K562 (cell line): Measurements from ENCODE around the gene RUSC2. TPM values are rescaled to one million over a fixed set of nuclear protein-coding genes. Genes with fewer than 3 reads are reported as not detected.

Experiments
- ATAC-seq: fragments of 200-7000 bp; cut with Tn5 transposase; 3 replicates; pipeline ENCODE4 v1.9.1; 2020; ENCODE audit warnings: moderate library complexity
- BruUV-seq: library from RNA; stranded (reverse); fragments of 400-500 nt; replicated peaks from 2 replicates; lab custom pipeline; 2021; lab: Mats Ljungman, UMichigan
- CTCF ChIA-PET: fragments of 300-600 bp; formaldehyde crosslinking; extraction: SDS; loops from one replicate; lab custom pipeline; 2021; ENCODE audit warnings: low intra/inter-chr PET ratio; lab: Yijun Ruan, JAX
- POLR2A ChIA-PET: fragments of 300-600, 350-650 bp; sonication (Branson Sonifier 250); formaldehyde crosslinking; extraction: SDS; loops from one replicate; lab custom pipeline; 2021; ENCODE audit warnings: antibody characterized with exemption, inconsistent platforms; lab: Yijun Ruan, JAX
- DNase-seq, 4 experiments: peaks; one replicate each; pipeline versions ENCODE4 v3.0.0 to v3.0.0-alpha.2; 2011 to 2018; ENCODE audit warnings: low spot score in 3 of 4, mixed read lengths in 3 of 4; ENCODE audit errors: extremely low read depth in 1 of 4
- FAIRE-seq: peaks from 2 replicates; lab custom pipeline; 2011; peaks lifted over from hg19 to GRCh38; lab: Jason Lieb, UNC
- H2AFZ ChIP-seq: 2 replicates; pipeline ENCODE4 v1.6.0; 2011; ENCODE audit warnings: low read depth, low read length, control low read depth, inconsistent platforms
- H3K27ac ChIP-seq: fragments of 200-600 bp; 3 replicates; pipeline ENCODE4 v1.8.0; 2011; ENCODE audit warnings: low read depth, mild to moderate bottlenecking, control low read depth, inconsistent platforms, low read length, moderate library complexity, mixed read lengths; ENCODE audit errors: extremely low read depth
- H3K27me3 ChIP-seq, 2 experiments: fragments of 300-600 bp in 1 of 2; 2 replicates in 1 of 2; 3 replicates in 1 of 2; pipeline versions ENCODE4 v1.6.0 to v1.8.0; 2011; ENCODE audit warnings: inconsistent platforms in 2 of 2, low read length in 2 of 2, mild to moderate bottlenecking in 1 of 2, mixed read lengths in 1 of 2, moderate library complexity in 1 of 2; ENCODE audit not compliant: control insufficient read depth in 2 of 2, insufficient read depth in 2 of 2
- H3K36me3 ChIP-seq: fragments of 300-600 bp; 3 replicates; pipeline ENCODE4 v1.8.0; 2011; ENCODE audit warnings: mild to moderate bottlenecking, low read length, inconsistent platforms; ENCODE audit not compliant: control insufficient read depth, insufficient read depth
- H3K4me1 ChIP-seq, 2 experiments: fragments of 200-600 bp in 1 of 2; replicated peaks in 1 of 2; 2 replicates in 1 of 2; 3 replicates in 1 of 2; pipeline versions ENCODE4 v1.5.1 to v1.8.0; 2011; ENCODE audit warnings: inconsistent platforms in 2 of 2, low read length in 2 of 2, mild to moderate bottlenecking in 1 of 2, mixed read lengths in 1 of 2, moderate library complexity in 1 of 2; ENCODE audit not compliant: control insufficient read depth in 2 of 2, insufficient read depth in 2 of 2
- H3K4me2 ChIP-seq: 2 replicates; pipeline ENCODE4 v1.6.1; 2011; ENCODE audit warnings: low read length, control low read depth, inconsistent platforms, mixed read lengths; ENCODE audit not compliant: insufficient read depth
- H3K4me3 ChIP-seq: fragments of 200-600 bp; sonication (generic), shearing (Covaris generic); 2 replicates; pipeline ENCODE4 v1.5.1; 2016; ENCODE audit warnings: control low read depth, inconsistent platforms
- H3K79me2 ChIP-seq: fragments of 200-600 bp; 3 replicates; pipeline ENCODE4 v1.8.0; 2011; ENCODE audit warnings: low read length, inconsistent platforms; ENCODE audit not compliant: control insufficient read depth, insufficient read depth
- H3K9ac ChIP-seq, 2 experiments: 2 replicates each; pipeline versions ENCODE4 v1.6.0 to v1.6.1; 2011; ENCODE audit warnings: low read depth in 2 of 2, low read length in 2 of 2, control low read depth in 1 of 2, inconsistent platforms in 1 of 2, mild to moderate bottlenecking in 1 of 2, mixed read lengths in 1 of 2; ENCODE audit not compliant: insufficient read depth in 1 of 2
- H3K9me1 ChIP-seq: one replicate; pipeline ENCODE4 v1.6.0; 2011; ENCODE audit warnings: inconsistent platforms, mild to moderate bottlenecking, low read length, moderate library complexity; ENCODE audit not compliant: control insufficient read depth, insufficient read depth
- H3K9me3 ChIP-seq: replicated peaks from 2 replicates; pipeline ENCODE4 v1.5.1; 2011; ENCODE audit warnings: low read depth, low read length, inconsistent platforms; ENCODE audit not compliant: control insufficient read depth, insufficient read depth
- H4K20me1 ChIP-seq: replicated peaks from 2 replicates; pipeline ENCODE4 v1.6.1; 2011; ENCODE audit warnings: low read length, inconsistent platforms, mixed read lengths; ENCODE audit not compliant: control insufficient read depth, insufficient read depth
- BCLAF1 ChIP-seq, 2 experiments: fragments of 450-650 bp in 1 of 2; IDR thresholded peaks; 2 replicates each; pipeline ENCODE4 v1.6.1; 2011 to 2017; ENCODE audit warnings: low read depth in 2 of 2, antibody characterized with exemption in 1 of 2, borderline replicate concordance in 1 of 2, low read length in 1 of 2, mild to moderate bottlenecking in 1 of 2, mixed read lengths in 1 of 2; ENCODE audit not compliant: control insufficient read depth in 1 of 2
- CC2D1A ChIP-seq: fragments of 450-650 bp; IDR thresholded peaks from 2 replicates; pipeline ENCODE4 v1.6.1; 2017; ENCODE audit warnings: mild to moderate bottlenecking
- ETV5 ChIP-seq: sonication (generic); formaldehyde crosslinking; IDR thresholded peaks from 2 replicates; pipeline ENCODE4 v1.4.0; 2020; ENCODE audit warnings: low read depth, mild to moderate bottlenecking, missing genetic modification reagents
- EWSR1 ChIP-seq: fragments of 450-650 bp; IDR thresholded peaks from 2 replicates; pipeline ENCODE4 v1.6.1; 2018; ENCODE audit warnings: borderline replicate concordance, mild to moderate bottlenecking, low read depth, moderate library complexity; ENCODE audit not compliant: partially characterized antibody
- GABPA ChIP-seq: fragments of 200-800 bp; sonication (Bioruptor generic); conservative IDR thresholded peaks from 2 replicates; pipeline ENCODE4 v1.6.1; 2016; ENCODE audit warnings: low read depth, missing genetic modification characterization, missing compliant biosample characterization
- KDM4B ChIP-seq, 2 experiments: fragments of 450-650 bp in 1 of 2; sonication (generic) in 1 of 2; IDR thresholded peaks; 2 replicates each; pipeline ENCODE4 v1.6.1; 2016 to 2017; ENCODE audit warnings: borderline replicate concordance in 2 of 2, antibody characterized with exemption in 1 of 2, low read depth in 1 of 2, mild to moderate bottlenecking in 1 of 2
- NFRKB ChIP-seq: fragments of 450-650 bp; IDR thresholded peaks from 2 replicates; pipeline ENCODE4 v1.6.1; 2016; ENCODE audit warnings: low read depth
- SNAPC5 ChIP-seq: fragments of 250-450 bp; sonication (Bioruptor Pico); IDR thresholded peaks from 2 replicates; pipeline ENCODE4 v1.8.0; 2021; ENCODE audit warnings: moderate library complexity, mild to moderate bottlenecking, inconsistent platforms
- SRF ChIP-seq, 2 experiments: fragments of 250-450, 450-650 bp in 1 of 2; sonication (Bioruptor Pico) in 1 of 2; sonication (generic) in 1 of 2; formaldehyde crosslinking; IDR thresholded peaks; 2 replicates each; pipeline versions ENCODE4 v1.5.0 to v1.5.1; 2020 to 2022; ENCODE audit warnings: mild to moderate bottlenecking in 1 of 2, missing genetic modification reagents in 1 of 2
- USF1 ChIP-seq: sonication (generic); formaldehyde crosslinking; IDR thresholded peaks from 2 replicates; pipeline ENCODE4 v1.9.0; 2022; ENCODE audit warnings: mild to moderate bottlenecking, missing genetic modification reagents
- ZFPM2 ChIP-seq: fragments of 250-450 bp; sonication (Bioruptor Pico); IDR thresholded peaks from 2 replicates; pipeline ENCODE4 v1.5.1; 2022; ENCODE audit warnings: mild to moderate bottlenecking
- ZNF444 ChIP-seq: fragments of 250-450 bp; sonication (Bioruptor Pico); IDR thresholded peaks from 2 replicates; pipeline ENCODE4 v1.4.0; 2020; ENCODE audit warnings: mild to moderate bottlenecking, moderate library complexity
- ZNF511 ChIP-seq: sonication (generic); formaldehyde crosslinking; IDR thresholded peaks from 2 replicates; pipeline ENCODE4 v1.8.0; 2022; ENCODE audit warnings: mild to moderate bottlenecking, missing genetic modification reagents
- ZNF699 ChIP-seq: fragments of 250-450 bp; sonication (Bioruptor Pico); IDR thresholded peaks from 2 replicates; pipeline ENCODE4 v1.8.0; 2021; ENCODE audit warnings: mild to moderate bottlenecking, moderate library complexity; ENCODE audit not compliant: insufficient replicate concordance
- ZNF717 ChIP-seq: fragments of 250-450 bp; sonication (Bioruptor Pico); IDR thresholded peaks from 2 replicates; pipeline ENCODE4 v1.5.0; 2021
- WGBS: fragments of 100-300 bp; shearing (Covaris generic); methylation state at CpG from one replicate; pipeline ENCODE4 v1.1.6; 2016; ENCODE audit warnings: low coverage, mixed read lengths; ENCODE audit not compliant: insufficient coverage; ENCODE audit errors: missing lambda C conversion rate; 5-methylcytosine and 5-hydroxymethylcytosine counted together
- in situ Hi-C: fragments of 300-500 bp; cut with MboI; formaldehyde crosslinking; loops from 4 replicates; pipeline ENCODE4 v1.15.0; 2018; ENCODE audit warnings: inconsistent platforms, mixed read lengths
- intact Hi-C: fragments of 100-400 bp; cut with micrococcal nuclease; formaldehyde crosslinking; loops from 2 replicates; pipeline ENCODE4 v1.14.2; 2022
- polyA plus RNA-seq, 8 experiments: library from polyadenylated mRNA; depleted of rRNA in 4 of 8; stranded (reverse) in 5 of 8; unstranded in 3 of 8; fragments of >200 nt; fragmentation: Nextera tagmentation in 2 of 8; fragmentation: Illumina TruSeq in 1 of 8; extraction: Ambion mirVana in 2 of 8; extraction: Trizol in 1 of 8; gene quantifications; 2 replicates each; pipeline versions ENCODE4 v1.2.1 to v1.2.3, GENCODE V29; 2011 to 2014; ENCODE audit warnings: inconsistent platforms in 1 of 8, missing spikeins in 1 of 8
- total RNA-seq, 7 experiments: library from RNA; depleted of rRNA in 6 of 7; stranded (reverse); fragments of >200 nt in 6 of 7; fragmentation: Illumina TruSeq in 2 of 7; extraction: Trizol in 2 of 7; gene quantifications; 2 replicates each; pipeline versions ENCODE4 v1.2.1 to v1.2.3, GENCODE V29; 2011 to 2021; ENCODE audit warnings: low replicate concordance in 1 of 7

The RUSC2 gene
- total and polyA plus RNA-seq, 9 of the 15 experiments (the other 6 are each of a cell fraction or from before 2014, with no cell fraction given): 0.08 to 12.8 (median 3.1) TPM

GRCh38 chr9:35522700-35523099 is 32.8 kb downstream of the RUSC2 start:
- Histone ChIP-seq H3K9ac (no peak overlapping the region), H3K79me2 (no peaks in the 10 kb centered on the region; the same call in 2 of the 3 replicates), H2AFZ (no peak overlapping the region), H3K36me3 (no peaks in the 10 kb centered on the region; the same call in 2 of the 3 replicates), H3K27ac (no peak overlapping the region), H3K9me3 (no peaks in the 10 kb centered on the region), H3K4me1 (no peaks in the 10 kb centered on the region; a peak in 2 of 5 replicates), H3K4me2 (no peak overlapping the region), H3K4me3 (no peak overlapping the region), H4K20me1 (no peaks in the 10 kb centered on the region), H3K27me3 (no peaks in the 10 kb centered on the region), H3K9me1 (no peaks in the 10 kb centered on the region)
- ChIA-PET POLR2A (interaction anchor here (0.7 to 4.0 kb wide), 2 partner anchors 11 to 18 kb away, joined by 3 to 10 read pairs; no protein-coding TSS in a partner anchor), CTCF (no interaction called here)
- intact Hi-C loops (no loop called here), in situ Hi-C loops (no loop called here)
- ATAC-seq (no peak), DNase-seq (no peak), FAIRE-seq (no peak)
- 50% methylated on average over 1 of the region's 1 CpG for WGBS
- TF ChIP-seq CC2D1A (no peak), GABPA (no peak), ZNF717 (CRISPR knock-in tag) (no peak), BCLAF1 (IDR thresholded peaks at IDR 0.05; ENCODE audit: borderline replicate concordance in 1 of 2, control insufficient read depth in 1 of 2, low read depth in 2 of 2, low read length in 1 of 2) (no peak), KDM4B (IDR thresholded peaks at IDR 0.05; ENCODE audit: borderline replicate concordance in 2 of 2, low read depth in 1 of 2) (no peak), USF1 (CRISPR knock-in tag) (no peak), ZFPM2 (CRISPR knock-in tag) (no peak), ZNF699 (CRISPR knock-in tag) (no peak), SNAPC5 (CRISPR knock-in tag) (no peak), NFRKB (no peak), SRF (CRISPR knock-in tag; IDR thresholded peaks at IDR 0.05) (no peak), EWSR1 (no peak), ETV5 (CRISPR knock-in tag) (no peak), ZNF511 (CRISPR knock-in tag) (no peak), ZNF444 (CRISPR knock-in tag) (no peak)
- no TSS peak for BruUV-seq
